Neural progenitor cell (in vitro differentiated cells): ENCODE data around the gene KCNIP1. TPM values are rescaled to one million over a fixed set of nuclear protein-coding genes. Genes with fewer than 3 reads are reported as not detected.
"Not testable (repeated sequence)": the region's sequence is repeated elsewhere in the genome, so short reads cannot be mapped to it uniquely, and the experiment has no call there.

ENCODE experiments used
- DNase-seq: peaks from one replicate; pipeline ENCODE4 v3.0.0-alpha.2; 2016; ENCODE audit warnings: low spot score
- H2AFZ ChIP-seq: fragments of 200-600 bp; sonication (generic); replicated peaks from 2 replicates; pipeline ENCODE4 v1.6.1; 2016; ENCODE audit warnings: antibody characterized with exemption
- H3F3A ChIP-seq: fragments of 200-600 bp; sonication (generic); 2 replicates; pipeline ENCODE4 v1.6.1; 2016; ENCODE audit warnings: antibody characterized with exemption, low read depth
- H3K27ac ChIP-seq: fragments of 200-600 bp; sonication (generic); 2 replicates; pipeline ENCODE4 v1.5.1; 2016; ENCODE audit warnings: mild to moderate bottlenecking
- H3K27me3 ChIP-seq: fragments of 200-600 bp; sonication (generic); 2 replicates; pipeline ENCODE4 v1.6.1; 2016; ENCODE audit warnings: mild to moderate bottlenecking, moderate library complexity
- H3K36me3 ChIP-seq: fragments of 200-600 bp; sonication (generic); 2 replicates; pipeline ENCODE4 v1.5.1; 2016
- H3K4me1 ChIP-seq: fragments of 200-600 bp; sonication (generic); 2 replicates; pipeline ENCODE4 v1.6.1; 2016; ENCODE audit warnings: mixed run types
- H3K4me2 ChIP-seq: fragments of 200-600 bp; sonication (generic); 2 replicates; pipeline ENCODE4 v1.6.1; 2016
- H3K4me3 ChIP-seq: fragments of 200-600 bp; sonication (generic); 2 replicates; pipeline ENCODE4 v1.5.1; 2016
- H3K79me2 ChIP-seq: fragments of 200-600 bp; sonication (generic); 2 replicates; pipeline ENCODE4 v1.6.1; 2016; ENCODE audit warnings: low read depth
- H3K9ac ChIP-seq: fragments of 200-600 bp; sonication (generic); 2 replicates; pipeline ENCODE4 v1.6.1; 2016
- H3K9me3 ChIP-seq: fragments of 200-600 bp; sonication (generic); 2 replicates; pipeline ENCODE4 v1.5.1; 2016; ENCODE audit warnings: low read depth
- H4K20me1 ChIP-seq: fragments of 200-600 bp; sonication (generic); 2 replicates; pipeline ENCODE4 v1.6.1; 2016; ENCODE audit warnings: low read depth
- H3K27ac Mint-ChIP-seq: 3 replicates; pipeline ENCODE4 v1.8.0; 2021; ENCODE audit warnings: mixed read lengths
- H3K27me3 Mint-ChIP-seq: 2 replicates; pipeline ENCODE4 v1.8.0; 2022; ENCODE audit warnings: low read depth, mild to moderate bottlenecking, inconsistent platforms, moderate library complexity, mixed read lengths; ENCODE audit not compliant: insufficient read depth
- H3K36me3 Mint-ChIP-seq: 3 replicates; pipeline ENCODE4 v1.8.0; 2021; ENCODE audit warnings: mixed read lengths
- H3K4me1 Mint-ChIP-seq: 3 replicates; pipeline ENCODE4 v1.8.0; 2021; ENCODE audit warnings: mixed read lengths
- H3K4me3 Mint-ChIP-seq: 3 replicates; pipeline ENCODE4 v1.8.0; 2021; ENCODE audit warnings: mild to moderate bottlenecking, moderate library complexity, mixed read lengths
- H3K9me3 Mint-ChIP-seq: 3 replicates; pipeline ENCODE4 v1.8.0; 2020; ENCODE audit warnings: mixed read lengths
- CTCF ChIP-seq: fragments of 200-600 bp; sonication (generic); IDR thresholded peaks from 2 replicates; pipeline ENCODE4 v1.5.1; 2017; ENCODE audit warnings: antibody characterized with exemption, mild to moderate bottlenecking
- EZH2 ChIP-seq: fragments of 200-600 bp; sonication (generic); IDR thresholded peaks from 2 replicates; pipeline ENCODE4 v1.6.1; 2017; ENCODE audit warnings: antibody characterized with exemption, mild to moderate bottlenecking, moderate library complexity
- EZH2phosphoT487 ChIP-seq: fragments of 200-600 bp; sonication (generic); IDR thresholded peaks from 2 replicates; pipeline ENCODE4 v1.6.1; 2017; ENCODE audit warnings: antibody characterized with exemption
- total RNA-seq: library from RNA; depleted of rRNA; stranded (reverse); fragments of >200 nt; gene quantifications from 2 replicates; pipeline ENCODE4 v1.2.3, GENCODE V29; 2015; ENCODE audit warnings: low replicate concordance

Gene KCNIP1
- total RNA-seq, 1 donor from 2014 or later, result 2.8 TPM

- Histone ChIP-seq H3K27me3 (no peaks in the 10 kb centered on the region), H3F3A (no peaks in the 10 kb centered on the region), H3K27ac (no peak overlapping the region), H3K9me3 (peaks cover 6% of the 10 kb centered on the region), H3K4me2 (no peak overlapping the region), H3K79me2 (no peaks in the 10 kb centered on the region), H4K20me1 (no peaks in the 10 kb centered on the region), H2AFZ (no peak overlapping the region), H3K4me1 (peaks cover 6% of the 10 kb centered on the region), H3K36me3 (no peaks in the 10 kb centered on the region), H3K4me3 (no peak overlapping the region), H3K9ac (no peak overlapping the region)
- Mint-ChIP-seq H3K27ac (no peak overlapping the region), H3K27me3 (no peaks in the 10 kb centered on the region), H3K9me3 (peaks cover 10% of the 10 kb centered on the region), H3K4me3 (no peak overlapping the region), H3K36me3 (no peaks in the 10 kb centered on the region), H3K4me1 (peaks cover 6% of the 10 kb centered on the region)
- DNase-seq, result no peak
- TF ChIP-seq EZH2 (no peak), EZH2phosphoT487 (no peak), CTCF (no peak)
Measured at GRCh38 chr5:170546282-170546681, 42.5 kb downstream of the KCNIP1 start.

GRCh38 chr5:170550382-170550781 is 46.6 kb downstream of the KCNIP1 start:
- not testable (repeated sequence) for H3K9me3 Mint-ChIP-seq, H3F3A ChIP-seq, H3K4me1 ChIP-seq, H3K4me3 ChIP-seq, H3K27me3 ChIP-seq, H3K9ac ChIP-seq, H3K9me3 ChIP-seq, H3K4me2 ChIP-seq, H3K27ac ChIP-seq, H3K27ac Mint-ChIP-seq, H3K36me3 ChIP-seq, DNase-seq, H2AFZ ChIP-seq, H3K36me3 Mint-ChIP-seq, H4K20me1 ChIP-seq, H3K27me3 Mint-ChIP-seq, H3K79me2 ChIP-seq, H3K4me1 Mint-ChIP-seq, H3K4me3 Mint-ChIP-seq

DNA sequence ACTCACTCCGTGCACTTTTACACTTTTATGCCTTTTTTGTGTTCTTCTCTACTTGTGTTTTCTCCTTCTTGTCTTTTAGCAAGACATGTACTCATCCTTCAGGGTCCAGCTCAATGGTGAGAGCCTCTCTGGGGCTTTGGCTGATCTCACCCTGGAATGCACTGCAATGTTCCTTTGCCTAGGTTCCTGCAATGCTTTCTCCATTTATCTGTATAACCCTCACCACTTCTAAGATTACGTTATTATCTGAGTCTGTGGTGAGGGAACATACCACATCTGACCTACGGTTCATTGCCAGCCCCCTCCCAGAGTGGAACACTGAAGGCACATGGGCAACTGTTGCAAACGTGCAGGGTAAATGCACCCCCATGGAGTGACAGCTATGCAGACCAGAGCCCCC is 47.3 kb downstream of the KCNIP1 start:
- Histone ChIP-seq H3K9me3 (no peaks in the 10 kb centered on the region), H3K4me2 (no peak overlapping the region), H3F3A (no peaks in the 10 kb centered on the region), H3K79me2 (no peaks in the 10 kb centered on the region), H3K4me3 (no peak overlapping the region), H3K27me3 (no peaks in the 10 kb centered on the region), H3K4me1 (no peaks in the 10 kb centered on the region), H2AFZ (no peak overlapping the region), H3K36me3 (no peaks in the 10 kb centered on the region), H4K20me1 (no peaks in the 10 kb centered on the region), H3K9ac (no peak overlapping the region), H3K27ac (no peak overlapping the region)
- H3K4me3 Mint-ChIP-seq, result no peak overlapping the region
- no peaks in the 10 kb centered on the region for H3K27me3 Mint-ChIP-seq
- H3K36me3 Mint-ChIP-seq, result no peaks in the 10 kb centered on the region
- no peak overlapping the region for H3K27ac Mint-ChIP-seq
- H3K9me3 Mint-ChIP-seq, result no peaks in the 10 kb centered on the region
- TF ChIP-seq CTCF (no peak), EZH2 (no peak), EZH2phosphoT487 (no peak)
- no peak for DNase-seq
- H3K4me1 Mint-ChIP-seq, result peaks cover 3% of the 10 kb centered on the region

- DNase-seq, result no peak
- H3F3A ChIP-seq, result no peaks in the 10 kb centered on the region
- no peaks in the 10 kb centered on the region for H3K9me3 ChIP-seq
- no peak overlapping the region for H3K27ac ChIP-seq
- no peaks in the 10 kb centered on the region for H3K36me3 ChIP-seq
- TF ChIP-seq CTCF, result no peak
- no peak for TF ChIP-seq EZH2phosphoT487
- TF ChIP-seq EZH2, result no peak
- H3K27me3 Mint-ChIP-seq, result no peaks in the 10 kb centered on the region
- no peaks in the 10 kb centered on the region for H3K79me2 ChIP-seq
- H3K4me2 ChIP-seq, result no peak overlapping the region
- H3K4me3 Mint-ChIP-seq, result no peak overlapping the region
- no peak overlapping the region for H3K4me3 ChIP-seq
- H3K27me3 ChIP-seq, result no peaks in the 10 kb centered on the region
- H2AFZ ChIP-seq, result no peak overlapping the region
- H3K9me3 Mint-ChIP-seq, result no peaks in the 10 kb centered on the region
- no peak overlapping the region for H3K9ac ChIP-seq
- peaks cover 3% of the 10 kb centered on the region for H3K4me1 Mint-ChIP-seq
- no peaks in the 10 kb centered on the region for H3K4me1 ChIP-seq
- H3K27ac Mint-ChIP-seq, result no peak overlapping the region
- no peaks in the 10 kb centered on the region for H4K20me1 ChIP-seq
- H3K36me3 Mint-ChIP-seq, result no peaks in the 10 kb centered on the region
Measured at GRCh38 chr5:170551622-170552021, 47.8 kb downstream of the KCNIP1 start.
